ENCODE results near the gene FAM171A1. TPM values are rescaled to one million over a fixed set of nuclear protein-coding genes. Genes with fewer than 3 reads are reported as not detected.

Gene FAM171A1
- total and polyA plus RNA-seq, 2 of the 13 experiments (the other 11 are each of a cell fraction or from before 2014, with no cell fraction given): 21.5 to 34.7 TPM

- TF ChIP-seq REST (IDR thresholded peaks at IDR 0.05; ENCODE audit: borderline replicate concordance in 1 of 2, low read depth in 1 of 2, low read length in 2 of 2) (no peak), SETDB1 (CRISPR knock-in tag; IDR thresholded peaks at IDR 0.05; ENCODE audit: borderline replicate concordance) (no peak), ZNF564 (CRISPR knock-in tag; IDR thresholded peaks at IDR 0.05) (peak; percentile 54; the same call in 1 of the 2 replicates), ASH2L (IDR thresholded peaks at IDR 0.05; ENCODE audit: insufficient read length, low read depth, low read length) (peak; percentile 81), LCORL (IDR thresholded peaks at IDR 0.05) (no peak), LCORL (CRISPR knock-in tag; IDR thresholded peaks at IDR 0.05) (peak; percentile 82), HOXA3 (CRISPR knock-in tag; IDR thresholded peaks at IDR 0.05) (peak; percentile 93), ZC3H4 (CRISPR knock-in tag; IDR thresholded peaks at IDR 0.05; ENCODE audit: borderline replicate concordance) (no peak), RARA (CRISPR knock-in tag; IDR thresholded peaks at IDR 0.05) (peak; percentile 76), ZKSCAN8 (CRISPR knock-in tag; IDR thresholded peaks at IDR 0.05; ENCODE audit: borderline replicate concordance) (peak; percentile 80; the same call in 1 of the 2 replicates), RFXAP (CRISPR knock-in tag; IDR thresholded peaks at IDR 0.05; ENCODE audit: borderline replicate concordance) (no peak), PATZ1 (CRISPR knock-in tag; IDR thresholded peaks at IDR 0.05) (0 out of 2 replicates have a peak, but pooled peaks have one; percentile 40), IRF9 (CRISPR knock-in tag; IDR thresholded peaks at IDR 0.05; ENCODE audit: borderline replicate concordance) (no peak), ZNF33A (CRISPR knock-in tag; IDR thresholded peaks at IDR 0.05; ENCODE audit: borderline replicate concordance) (no peak), ZNF12 (CRISPR knock-in tag; IDR thresholded peaks at IDR 0.05) (peak; percentile 62; the same call in 1 of the 2 replicates), EHMT2 (IDR thresholded peaks at IDR 0.05; ENCODE audit: borderline replicate concordance, low read depth, low read length) (no peak), AHDC1 (CRISPR knock-in tag; IDR thresholded peaks at IDR 0.05; ENCODE audit: borderline replicate concordance) (peak; percentile 89; the same call in 1 of the 2 replicates), TBX3 (IDR thresholded peaks at IDR 0.05; ENCODE audit: borderline replicate concordance) (no peak)
These were observed 26.2 kb downstream of the FAM171A1 start (continued) for GRCh38 chr10:15344876-15345285.
